ENCODE measurements around the gene ARVCF. TPM values are rescaled to one million over a fixed set of nuclear protein-coding genes. Genes with fewer than 3 reads are reported as not detected.

Gene ARVCF
- total and polyA plus RNA-seq, 2 of the 8 experiments (the other 6 are each of a cell fraction or from before 2014, with no cell fraction given), result 31.0 to 43.2 TPM

DNA sequence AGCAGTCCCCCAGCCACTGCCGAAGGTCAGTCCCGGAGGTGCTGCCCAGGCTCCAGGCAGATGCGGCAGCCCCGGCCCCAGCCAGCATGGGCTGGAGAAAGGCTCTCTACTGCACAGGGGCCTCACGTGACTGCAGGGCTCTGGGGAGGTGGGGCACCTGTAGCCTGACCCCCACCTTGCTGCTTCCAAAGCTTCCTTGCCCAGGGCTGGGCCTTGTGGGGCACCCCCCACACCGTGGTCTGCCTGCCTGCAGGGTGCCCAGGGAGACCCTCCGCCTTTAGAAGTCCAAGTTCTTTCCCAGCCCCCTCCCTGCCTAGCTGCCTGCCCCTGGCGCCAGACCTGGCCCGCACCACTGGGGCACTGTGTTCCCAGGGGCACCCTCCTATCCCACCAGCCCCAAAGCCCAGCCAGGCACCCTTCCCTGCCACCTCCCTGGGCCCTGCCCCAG is 46.6 kb downstream of the ARVCF start:
- Histone ChIP-seq H2AK5ac (ENCODE audit: low read depth, low read length) (no peak overlapping the region), H2AFZ (ENCODE audit: low read length) (no peak overlapping the region), H3K4me2 (ENCODE audit: insufficient read depth in 1 of 2, low read depth in 2 of 2, low read length in 2 of 2) (no peak overlapping the region), H3K4me3 (ENCODE audit: extremely low read depth in 1 of 4, insufficient read depth in 2 of 4, low read depth in 3 of 4, low read length in 4 of 4) (no peak overlapping the region), H3K36me3 (ENCODE audit: control insufficient read depth in 2 of 4, insufficient read depth in 4 of 4, low read length in 3 of 4) (peaks cover 8 to 24% (median 12%) of the 10 kb centered on the region in 4 experiments; a peak in 6 of 8 replicates), H2BK5ac (ENCODE audit: low read depth, low read length) (no peak overlapping the region; the same call in 1 of the 2 replicates), H4K91ac (replicated peaks; ENCODE audit: insufficient read length, low read length) (no peak overlapping the region), H2BK120ac (replicated peaks; ENCODE audit: low read depth, low read length) (no peak overlapping the region), H3K27me3 (replicated peaks in 1 of 4; ENCODE audit: control insufficient read depth in 3 of 4, extremely low read depth in 1 of 4, insufficient read depth in 3 of 4, low read length in 3 of 4) (no peaks in the 10 kb centered on the region), H3K23ac (ENCODE audit: insufficient read length) (no peak overlapping the region), H3K9me3 (ENCODE audit: insufficient read depth in 2 of 2, low read depth in 1 of 2, low read length in 1 of 2) (no peaks in the 10 kb centered on the region), H3K9ac (replicated peaks in 1 of 4; ENCODE audit: extremely low read depth in 1 of 4, low read depth in 3 of 4, low read length in 3 of 4) (no peak overlapping the region), H4K5ac (ENCODE audit: insufficient read length, low read depth, low read length) (no peak overlapping the region), H3K56ac (replicated peaks; ENCODE audit: insufficient read length, low read depth, low read length) (no peak overlapping the region), H4K20me1 (replicated peaks in 1 of 2; ENCODE audit: control insufficient read depth in 1 of 2, insufficient read depth in 2 of 2, low read length in 2 of 2) (peaks cover 6 to 10% of the 10 kb centered on the region in 2 experiments), H3K14ac (ENCODE audit: insufficient read length) (no peak overlapping the region), H3K4ac (replicated peaks; ENCODE audit: insufficient read length, low read depth, low read length) (no peak overlapping the region), H3K27ac (ENCODE audit: low read depth, low read length) (no peak overlapping the region), H4K8ac (ENCODE audit: extremely low read depth, insufficient read depth, low read length) (no peak overlapping the region), H2BK12ac (ENCODE audit: low read depth, low read length) (no peak overlapping the region), H2BK15ac (ENCODE audit: low read length) (no peak overlapping the region), H3K4me1 (replicated peaks in 1 of 4; ENCODE audit: control insufficient read depth in 3 of 4, insufficient read depth in 4 of 4, low read length in 3 of 4) (peaks cover 3 to 5% (median 4%) of the 10 kb centered on the region in 4 experiments; a peak in 6 of 7 replicates), H3K79me1 (ENCODE audit: low read depth, low read length) (no peaks in the 10 kb centered on the region), H2BK20ac (ENCODE audit: low read length) (no peak overlapping the region), H3K18ac (ENCODE audit: extremely low read depth, low read length) (no peak overlapping the region; the same call in 1 of the 2 replicates), H3K23me2 (ENCODE audit: low read depth, low read length) (no peaks in the 10 kb centered on the region; the same call in 1 of the 2 replicates), H3K79me2 (ENCODE audit: control insufficient read depth in 1 of 2, insufficient read depth in 2 of 2, low read length in 2 of 2) (no peaks in the 10 kb centered on the region)
- FAIRE-seq, result no peak
- 79% methylated on average over 9 of the region's 9 CpGs; no CpG with 5 or more reads in 1 of the 2 experiments for WGBS, 2 experiments (ENCODE audit: extremely low coverage in 1 of 2, insufficient coverage in 1 of 2, insufficient read length in 1 of 2, insufficient replicate concordance in 2 of 2, low coverage in 1 of 2, low lambda C conversion rate in 2 of 2, missing lambda C conversion rate in 1 of 2)
- CTCF ChIA-PET (ENCODE audit: partially characterized antibody), result interaction anchor here (0.7 to 16.2 kb wide), 18 partner anchors 10 to 249 kb away, joined by 3 to 369 read pairs (median 6); no protein-coding TSS in a partner anchor
- no peak for TF ChIP-seq SAP30 (IDR thresholded peaks at IDR 0.05; ENCODE audit: insufficient read depth, insufficient replicate concordance, low read length)
- TF ChIP-seq, protein P1, sequence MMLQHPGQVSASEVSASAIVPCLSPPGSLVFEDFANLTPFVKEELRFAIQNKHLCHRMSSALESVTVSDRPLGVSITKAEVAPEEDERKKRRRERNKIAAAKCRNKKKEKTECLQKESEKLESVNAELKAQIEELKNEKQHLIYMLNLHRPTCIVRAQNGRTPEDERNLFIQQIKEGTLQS (IDR thresholded peaks at IDR 0.05; ENCODE audit: insufficient read depth, low read depth, low read length), result no peak
- DNase-seq (ENCODE audit: low read depth in 1 of 2, low spot score in 2 of 2), result no peak
- POLR2A ChIA-PET (ENCODE audit: partially characterized antibody), result interaction anchor here (0.6 to 4.2 kb wide), 8 partner anchors 8 to 156 kb away, joined by 3 to 17 read pairs (median 4); partner anchors contain the start of gene TRMT2A
